Astrocyte of the cerebellum (primary cell): ENCODE results near the gene SCAPER.

Experiments
- DNase-seq: peaks from one replicate; pipeline ENCODE4 v3.0.0-alpha.2; 2011; ENCODE audit warnings: low read depth
- H3K4me3 ChIP-seq: 2 replicates; pipeline ENCODE4 v1.5.1; 2011; ENCODE audit warnings: mild to moderate bottlenecking, low read depth, low read length, moderate library complexity
- CTCF ChIP-seq: IDR thresholded peaks from 2 replicates; pipeline ENCODE4 v1.5.1; 2012; ENCODE audit warnings: low read length, low read depth, moderate library complexity, mild to moderate bottlenecking; ENCODE audit errors: missing control alignments
- in situ Hi-C: cut with HindIII; loops from 2 replicates; pipeline ENCODE4 v1.10.0; 2017; ENCODE audit warnings: low sequenced_read_pairs

Gene SCAPER

GRCh38 chr15:76815421-76815820 is 89.7 kb downstream of the SCAPER start:
- no peak for DNase-seq
- no peak for TF ChIP-seq CTCF
- no peak overlapping the region for H3K4me3 ChIP-seq
- in situ Hi-C loops = no loop called here

- TF ChIP-seq CTCF = no peak
- H3K4me3 ChIP-seq = no peak overlapping the region
- DNase-seq = no peak
- in situ Hi-C loops = no loop called here
Measured at GRCh38 chr15:76812381-76812780, 92.8 kb downstream of the SCAPER start.

GRCh38 chr15:76809412-76810103 is 95.6 kb downstream of the SCAPER start:
- in situ Hi-C loops = loop anchor here (10.0 kb wide), 1 partner anchor 65 kb away; no protein-coding TSS in a partner anchor
- no peak for TF ChIP-seq CTCF

GRCh38 chr15:76803049-76803571 is 102.0 kb downstream of the SCAPER start:
- no peak overlapping the region for H3K4me3 ChIP-seq
- DNase-seq = no peak
- in situ Hi-C loops = loop anchor here (10.0 kb wide), 1 partner anchor 58 kb away; no protein-coding TSS in a partner anchor
- TF ChIP-seq CTCF = no peak

More at GRCh38 chr15:76809412-76810103, 95.6 kb downstream of the SCAPER start:
- H3K4me3 ChIP-seq = no peak overlapping the region
- no peak for DNase-seq

GRCh38 chr15:76802411-76802810 is 102.7 kb downstream of the SCAPER start:
- no peak for DNase-seq
- no peak overlapping the region for H3K4me3 ChIP-seq
- in situ Hi-C loops = loop anchor here (10.0 kb wide), 1 partner anchor 58 kb away; no protein-coding TSS in a partner anchor
- TF ChIP-seq CTCF = no peak

- DNase-seq = no peak
- in situ Hi-C loops = loop anchor here (10.0 kb wide), 1 partner anchor 55 kb away; no protein-coding TSS in a partner anchor
- H3K4me3 ChIP-seq = no peak overlapping the region
- no peak for TF ChIP-seq CTCF
Measured at GRCh38 chr15:76799760-76800159, 105.4 kb downstream of the SCAPER start.
